ENCODE measurements around the gene ANK3.

DNA sequence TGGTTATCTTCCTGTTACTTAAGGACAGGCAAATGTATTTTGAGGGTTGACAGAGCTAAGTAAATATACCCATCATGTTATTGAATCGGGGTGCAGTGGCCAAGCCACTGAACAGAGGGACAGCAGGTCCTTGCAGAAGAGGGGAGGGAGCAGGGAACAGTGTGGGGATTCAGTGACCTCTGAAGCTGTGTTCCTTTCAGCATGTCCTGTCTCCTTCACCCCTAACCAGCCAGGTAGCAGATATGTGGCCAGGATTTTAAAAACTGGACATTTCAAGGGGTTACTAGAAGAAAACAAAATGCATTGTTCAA is 12.7 kb downstream of the ANK3 start:
- no peak for TF ChIP-seq CTCF (IDR thresholded peaks at IDR 0.05)
- TF ChIP-seq POLR2A (IDR thresholded peaks at IDR 0.05), result no peak
